Hair follicular keratinocyte (primary cell): ENCODE results near the gene HSFX2. TPM values are rescaled to one million over a fixed set of nuclear protein-coding genes. Genes with fewer than 3 reads are reported as not detected.

Experiments
- total RNA-seq: library from RNA; depleted of rRNA; stranded (reverse); fragments of >200 nt; gene quantifications from 2 replicates; pipeline ENCODE4 v1.2.3, GENCODE V29; 2015

The HSFX2 gene
- not detected in 2 replicates for total RNA-seq

DNA sequence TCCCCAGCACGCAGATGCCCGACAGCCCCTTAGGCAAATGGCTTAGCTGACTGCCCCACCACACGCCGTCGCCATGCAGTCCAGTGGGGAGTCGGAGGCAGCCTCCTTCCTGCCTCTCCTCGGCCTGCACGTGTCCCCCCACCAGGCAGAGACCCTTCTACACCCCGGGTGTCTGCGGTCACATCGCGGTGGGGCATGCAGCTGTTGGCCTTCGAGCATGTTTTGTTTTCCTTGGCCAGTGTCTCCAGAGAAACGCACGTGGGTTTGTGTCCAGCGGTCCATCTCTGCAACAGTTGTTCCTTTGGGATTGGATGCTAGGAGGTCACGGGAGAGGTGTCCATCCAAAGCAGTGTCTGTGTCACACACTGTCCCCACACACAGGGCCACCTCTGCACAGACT is at the start of gene HSFX2:
TSS of gene HSFX2 (minus strand) at position 101 of the 400 bp plus-strand sequence. CDS start 614 bp downstream, outside the sequence.

GRCh38 chrX:149631234-149632165 is 36.4 kb upstream of the HSFX2 start, which contains the start of gene TMEM185A:
TMEM185A (minus strand) TSS chrX:149631792; CDS start chrX:149631580, 212 bp downstream.

GRCh38 chrX:149587359-149587758 is 7.8 kb downstream of the HSFX2 start, which contains the start of gene MAGEA9B:
MAGEA9B (minus strand) TSS chrX:149587459; CDS start chrX:149583179, 4,280 bp downstream.

GRCh38 chrX:149549701-149550100 is 45.4 kb downstream of the HSFX2 start, which contains the start of gene HSFX3:
HSFX3 (minus strand) TSS chrX:149549924; CDS start chrX:149549852, 72 bp downstream.

Other genes with a start within 250 kb of the HSFX2 start
- gene IDS, start 90.0 kb downstream of the HSFX2 start, total RNA-seq: 18.5 and 24.5 TPM in 2 replicates
- 7.1 and 11.4 TPM in 2 replicates for gene EOLA1, start 54.3 kb downstream of the HSFX2 start, total RNA-seq
- gene HSFX3, start 45.4 kb downstream of the HSFX2 start, total RNA-seq: not detected in 2 replicates
- not detected in 2 replicates for gene MAGEA9B, start 7.9 kb downstream of the HSFX2 start, total RNA-seq
- gene TMEM185A, start 36.5 kb upstream of the HSFX2 start, total RNA-seq: 8.1 and 8.5 TPM in 2 replicates
- gene MAGEA11, start 116.7 kb upstream of the HSFX2 start, total RNA-seq: not detected in 2 replicates
- gene HSFX1, start 178.8 kb upstream of the HSFX2 start, total RNA-seq: 0.08 TPM in 2 replicates
- gene MAGEA9, start 186.6 kb upstream of the HSFX2 start, total RNA-seq: not detected in 2 replicates